ENCODE measurements around the gene TNFSF10. TPM values are rescaled to one million over a fixed set of nuclear protein-coding genes. Genes with fewer than 3 reads are reported as not detected.

Gene TNFSF10
- total and polyA plus RNA-seq, 2 of the 8 experiments (the other 6 are each of a cell fraction or from before 2014, with no cell fraction given) = 0.06 TPM; not detected in 1

DNA sequence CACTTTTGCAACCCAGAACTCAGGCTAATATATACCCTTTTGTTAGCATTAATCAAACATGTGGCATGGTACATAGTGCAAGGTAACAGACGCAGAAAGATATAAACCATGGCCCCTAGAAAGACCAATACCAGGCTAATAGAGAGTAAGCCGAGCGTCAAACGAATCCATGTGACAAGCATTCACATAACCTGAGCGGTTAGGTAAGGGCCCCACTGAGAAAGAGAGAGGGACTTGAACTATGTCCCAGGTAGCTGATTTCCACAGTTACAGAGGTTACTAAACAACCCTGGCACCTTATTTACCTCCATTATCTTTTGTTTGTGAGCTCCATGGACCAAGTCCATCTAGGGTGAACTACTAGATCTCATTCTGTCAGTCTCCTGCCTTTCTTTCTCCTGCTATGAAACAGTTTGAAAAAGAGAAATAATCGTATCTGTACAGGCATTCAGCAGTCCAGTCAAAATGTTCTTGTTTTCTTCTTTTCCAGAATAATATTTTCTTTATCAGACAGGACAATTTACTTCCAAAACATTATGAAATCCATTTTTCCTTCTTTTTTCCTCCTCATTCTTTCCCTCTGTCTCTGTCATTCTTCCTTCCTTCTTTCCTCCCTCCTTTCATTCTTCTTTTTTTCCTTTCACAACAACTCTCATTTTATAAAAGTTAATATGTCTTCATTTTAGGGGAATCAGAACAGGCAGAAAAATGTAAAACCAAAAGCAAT lies 30.5 kb upstream of the TNFSF10 start:
- H3K23ac ChIP-seq (ENCODE audit: insufficient read length) = no peak overlapping the region
- H4K91ac ChIP-seq (replicated peaks; ENCODE audit: insufficient read length, low read length) = no peak overlapping the region
- H2AFZ ChIP-seq (ENCODE audit: low read length) = peak overlapping the region; percentile 33; the same call in 1 of the 2 replicates
- H3K27me3 ChIP-seq (replicated peaks in 1 of 4; ENCODE audit: control insufficient read depth in 3 of 4, extremely low read depth in 1 of 4, insufficient read depth in 3 of 4, low read length in 3 of 4) = no peaks in the 10 kb centered on the region
- H3K4me3 ChIP-seq (ENCODE audit: extremely low read depth in 1 of 4, insufficient read depth in 2 of 4, low read depth in 3 of 4, low read length in 4 of 4) = no peak overlapping the region
- H2BK15ac ChIP-seq (ENCODE audit: low read length) = no peak overlapping the region
- H4K5ac ChIP-seq (ENCODE audit: insufficient read length, low read depth, low read length) = no peak overlapping the region
- no peaks in the 10 kb centered on the region for H3K9me3 ChIP-seq (ENCODE audit: insufficient read depth in 2 of 2, low read depth in 1 of 2, low read length in 1 of 2)
- H2BK5ac ChIP-seq (ENCODE audit: low read depth, low read length) = no peak overlapping the region
- no peak overlapping the region for H3K18ac ChIP-seq (ENCODE audit: extremely low read depth, low read length)
- H3K4me1 ChIP-seq (replicated peaks in 1 of 4; ENCODE audit: control insufficient read depth in 3 of 4, insufficient read depth in 4 of 4, low read length in 3 of 4) = 0 out of 7 replicates have a peak, but pooled peaks cover 0 to 3% (median 0%) of the 10 kb centered on the region in 4 experiments
- H3K23me2 ChIP-seq (ENCODE audit: low read depth, low read length) = no peaks in the 10 kb centered on the region
- H4K8ac ChIP-seq (ENCODE audit: extremely low read depth, insufficient read depth, low read length) = no peak overlapping the region
- DNase-seq (ENCODE audit: low read depth in 1 of 2, low spot score in 2 of 2) (no peak), FAIRE-seq (no peak)
- H4K20me1 ChIP-seq (replicated peaks in 1 of 2; ENCODE audit: control insufficient read depth in 1 of 2, insufficient read depth in 2 of 2, low read length in 2 of 2) = no peaks in the 10 kb centered on the region
- no peak overlapping the region for H2BK120ac ChIP-seq (replicated peaks; ENCODE audit: low read depth, low read length)
- POLR2A ChIA-PET (ENCODE audit: partially characterized antibody) = no interaction called here
- no peak overlapping the region for H2BK12ac ChIP-seq (ENCODE audit: low read depth, low read length)
- H3K56ac ChIP-seq (replicated peaks; ENCODE audit: insufficient read length, low read depth, low read length) = no peak overlapping the region
- H3K4me2 ChIP-seq (ENCODE audit: insufficient read depth in 1 of 2, low read depth in 2 of 2, low read length in 2 of 2) = no peak overlapping the region
- no peak overlapping the region for H3K4ac ChIP-seq (replicated peaks; ENCODE audit: insufficient read length, low read depth, low read length)
- H2BK20ac ChIP-seq (ENCODE audit: low read length) = no peak overlapping the region
- no peaks in the 10 kb centered on the region for H3K36me3 ChIP-seq (ENCODE audit: control insufficient read depth in 2 of 4, insufficient read depth in 4 of 4, low read length in 3 of 4)
- no peak overlapping the region for H3K9ac ChIP-seq (replicated peaks in 1 of 4; ENCODE audit: extremely low read depth in 1 of 4, low read depth in 3 of 4, low read length in 3 of 4)
- H3K27ac ChIP-seq (ENCODE audit: low read depth, low read length) = no peak overlapping the region
- no peak overlapping the region for H2AK5ac ChIP-seq (ENCODE audit: low read depth, low read length)
- H3K79me2 ChIP-seq (ENCODE audit: control insufficient read depth in 1 of 2, insufficient read depth in 2 of 2, low read length in 2 of 2) = no peaks in the 10 kb centered on the region
- no peak overlapping the region for H3K14ac ChIP-seq (ENCODE audit: insufficient read length)
- no peaks in the 10 kb centered on the region for H3K79me1 ChIP-seq (ENCODE audit: low read depth, low read length)
- CTCF ChIA-PET (ENCODE audit: partially characterized antibody) = interaction anchor here (0.9 to 1.1 kb wide), 2 partner anchors 28 to 120 kb away, joined by 3 to 5 read pairs; no protein-coding TSS in a partner anchor
- WGBS, 2 experiments (ENCODE audit: extremely low coverage in 1 of 2, insufficient coverage in 1 of 2, insufficient read length in 1 of 2, insufficient replicate concordance in 2 of 2, low coverage in 1 of 2, low lambda C conversion rate in 2 of 2, missing lambda C conversion rate in 1 of 2) = 91% methylated on average over 6 of the region's 6 CpGs; no CpG with 5 or more reads in 1 of the 2 experiments
- TF ChIP-seq POLR2AphosphoS5 (IDR thresholded peaks at IDR 0.05; ENCODE audit: low read depth, low read length) (no peak), ASH2L (IDR thresholded peaks at IDR 0.05; ENCODE audit: low read length) (no peak), RFX5 (IDR thresholded peaks at IDR 0.05; ENCODE audit: borderline replicate concordance, low read depth, low read length) (no peak), CBX5 (IDR thresholded peaks at IDR 0.05; ENCODE audit: low read depth, low read length) (no peak), GABPA (IDR thresholded peaks at IDR 0.05; ENCODE audit: borderline replicate concordance, insufficient read depth, low read length) (no peak), MAFK (IDR thresholded peaks at IDR 0.05; ENCODE audit: low read depth, low read length) (no peak), GTF2F1 (IDR thresholded peaks at IDR 0.05; ENCODE audit: borderline replicate concordance, low read depth, low read length) (no peak), SP4 (IDR thresholded peaks at IDR 0.05; ENCODE audit: low read length) (no peak), JUN (IDR thresholded peaks at IDR 0.05; ENCODE audit: low read depth, low read length) (no peak), SP2 (IDR thresholded peaks at IDR 0.05; ENCODE audit: low read length) (no peak), RNF2 (IDR thresholded peaks at IDR 0.05; ENCODE audit: borderline replicate concordance, low read depth, low read length, missing control alignments, poor library complexity, severe bottlenecking) (no peak), JUND (IDR thresholded peaks at IDR 0.05; ENCODE audit: low read length) (no peak), CBX8 (IDR thresholded peaks at IDR 0.05; ENCODE audit: borderline replicate concordance, low read depth, low read length) (no peak)

All from H1 (cell line).